ENCODE measurements around the gene SNRPA1.
A peak's percentile ranks its signal among the peaks of the same experiment; 100 is the strongest.

SNRPA1 gene

DNA sequence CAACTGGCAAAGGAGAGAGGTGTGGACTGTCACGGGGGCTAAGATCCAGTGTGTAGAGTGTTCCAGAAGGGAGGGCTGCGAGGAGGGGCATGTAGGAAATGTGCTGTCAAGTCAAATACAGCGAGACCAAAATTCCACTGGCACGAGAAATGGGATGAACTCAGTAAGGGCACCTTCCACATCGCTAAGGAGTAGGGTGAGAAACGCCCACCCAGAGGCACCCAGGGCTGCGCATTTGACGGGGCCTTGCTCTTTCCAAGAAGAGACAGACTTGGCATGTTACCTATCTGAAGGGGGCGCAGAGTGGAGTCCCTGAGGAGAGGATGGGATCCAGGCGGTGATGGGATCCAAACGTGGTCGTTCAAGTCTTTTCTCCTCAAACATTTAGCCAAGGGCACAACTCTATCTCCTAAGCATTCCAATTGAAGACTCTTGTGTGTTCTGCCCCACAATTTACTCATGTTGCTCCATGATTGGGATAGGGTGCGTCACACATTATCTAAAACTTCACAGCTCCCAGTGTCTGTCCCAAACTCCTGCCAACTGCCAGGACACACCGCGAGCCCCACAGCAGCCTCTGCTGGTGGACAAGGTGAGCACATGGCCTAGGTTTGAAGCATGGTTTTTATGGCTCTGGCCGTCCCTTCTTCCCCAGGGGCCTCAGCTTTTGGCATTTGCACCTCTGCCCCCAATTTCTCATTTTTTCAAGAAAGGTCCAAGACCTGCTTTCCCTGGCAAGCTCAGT lies 25.4 kb downstream of the SNRPA1 start:
- H3K36me3 ChIP-seq (ENCODE audit: control insufficient read depth in 2 of 2, insufficient read depth in 2 of 2, low read length in 2 of 2) = peaks cover 37 to 46% of the 10 kb centered on the region in 2 donors
- no peaks in the 10 kb centered on the region for H3K27me3 ChIP-seq (ENCODE audit: control insufficient read depth in 1 of 2, insufficient read depth in 2 of 2, low read length in 2 of 2)
- H3K4me3 ChIP-seq (ENCODE audit: low read length in 2 of 2) = no peak overlapping the region
- H3K9me3 ChIP-seq (ENCODE audit: control insufficient read depth in 2 of 2, low read length in 2 of 2) = no peaks in the 10 kb centered on the region
- no peak overlapping the region for H3K27ac ChIP-seq (ENCODE audit: low read length)
- H3K9ac ChIP-seq (ENCODE audit: low read length in 2 of 2) = no peak overlapping the region
- peaks cover 4% of the 10 kb centered on the region for H3K4me1 ChIP-seq (ENCODE audit: control insufficient read depth, insufficient read depth, low read length)

DNA sequence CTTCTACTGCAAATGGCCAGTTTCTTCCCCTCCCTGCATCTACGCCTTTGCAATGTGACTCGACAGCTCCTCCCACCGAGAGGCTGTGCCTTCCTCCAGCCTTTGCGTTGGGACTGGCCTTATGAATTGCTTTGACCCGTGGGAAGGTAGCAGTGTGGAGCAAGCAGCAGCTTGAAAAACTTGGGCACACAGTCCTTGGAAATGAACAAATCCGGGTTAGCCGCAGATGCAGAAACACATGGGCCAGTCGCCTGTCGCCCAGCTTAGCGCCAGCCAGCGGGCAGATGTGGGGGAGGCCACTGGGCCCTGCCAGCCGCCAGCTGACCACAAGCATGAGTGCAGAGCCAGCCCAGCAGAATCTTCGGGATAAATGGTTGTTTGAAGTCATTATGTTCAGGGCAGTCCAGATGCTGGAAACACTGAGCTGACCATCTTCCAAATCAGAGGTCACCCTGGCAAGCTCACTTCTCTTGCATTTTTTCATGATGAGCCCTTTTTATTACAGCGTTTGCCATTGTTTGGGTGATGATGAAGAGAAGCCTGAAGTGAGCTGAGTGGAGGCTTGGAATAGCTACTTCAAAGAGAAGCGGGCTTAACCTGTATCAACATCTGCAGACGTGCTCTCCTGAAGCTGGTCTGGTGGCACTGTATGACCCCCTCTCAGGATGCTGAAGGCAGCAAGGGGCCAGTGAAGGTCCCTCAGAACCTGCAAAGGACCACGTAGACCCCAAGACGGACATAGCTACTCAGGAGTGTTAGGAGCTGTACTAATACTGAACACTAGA lies 27.5 kb downstream of the SNRPA1 start:
- peaks cover 19 to 25% of the 10 kb centered on the region in 2 donors for H3K36me3 ChIP-seq (ENCODE audit: control insufficient read depth in 2 of 2, insufficient read depth in 2 of 2, low read length in 2 of 2)
- no peak overlapping the region for H3K27ac ChIP-seq (ENCODE audit: low read length)
- peaks cover 4% of the 10 kb centered on the region for H3K4me1 ChIP-seq (ENCODE audit: control insufficient read depth, insufficient read depth, low read length)
- H3K9me3 ChIP-seq (ENCODE audit: control insufficient read depth in 2 of 2, low read length in 2 of 2) = no peaks in the 10 kb centered on the region
- H3K9ac ChIP-seq (ENCODE audit: low read length in 2 of 2) = no peak overlapping the region
- peak overlapping the region in 1 of 2 donors; percentile 22 for H3K4me3 ChIP-seq (ENCODE audit: low read length in 2 of 2)
- no peaks in the 10 kb centered on the region for H3K27me3 ChIP-seq (ENCODE audit: control insufficient read depth in 1 of 2, insufficient read depth in 2 of 2, low read length in 2 of 2)

DNA sequence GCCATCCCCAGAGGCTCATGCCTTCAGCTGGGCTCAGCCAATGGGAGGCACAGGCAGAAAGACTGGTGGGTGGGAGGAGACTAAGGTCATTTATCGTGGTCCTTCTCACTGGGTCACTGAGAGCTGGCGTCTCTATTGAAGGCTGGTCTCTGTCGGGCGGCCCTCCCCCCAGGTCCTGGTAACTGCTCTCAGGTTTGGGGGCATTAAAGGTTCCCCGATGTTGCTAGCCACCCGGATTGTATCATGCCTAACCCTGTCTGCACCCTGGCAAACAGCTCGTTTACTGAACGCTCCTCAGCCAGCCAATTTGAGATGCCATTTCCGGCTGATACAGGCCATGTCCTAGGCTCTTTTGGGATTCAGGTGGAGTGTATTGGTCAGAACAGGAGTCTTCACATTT lies 28.3 kb downstream of the SNRPA1 start:
- Histone ChIP-seq H3K4me1 (ENCODE audit: control insufficient read depth, insufficient read depth, low read length) (peaks cover 4% of the 10 kb centered on the region), H3K27ac (ENCODE audit: low read length) (no peak overlapping the region), H3K9me3 (ENCODE audit: control insufficient read depth in 2 of 2, low read length in 2 of 2) (no peaks in the 10 kb centered on the region), H3K4me3 (ENCODE audit: low read length in 2 of 2) (peak overlapping the region in 1 of 2 donors; percentile 22), H3K9ac (ENCODE audit: low read length in 2 of 2) (no peak overlapping the region), H3K27me3 (ENCODE audit: control insufficient read depth in 1 of 2, insufficient read depth in 2 of 2, low read length in 2 of 2) (no peaks in the 10 kb centered on the region), H3K36me3 (ENCODE audit: control insufficient read depth in 2 of 2, insufficient read depth in 2 of 2, low read length in 2 of 2) (peaks cover 14 to 20% of the 10 kb centered on the region in 2 donors)

DNA sequence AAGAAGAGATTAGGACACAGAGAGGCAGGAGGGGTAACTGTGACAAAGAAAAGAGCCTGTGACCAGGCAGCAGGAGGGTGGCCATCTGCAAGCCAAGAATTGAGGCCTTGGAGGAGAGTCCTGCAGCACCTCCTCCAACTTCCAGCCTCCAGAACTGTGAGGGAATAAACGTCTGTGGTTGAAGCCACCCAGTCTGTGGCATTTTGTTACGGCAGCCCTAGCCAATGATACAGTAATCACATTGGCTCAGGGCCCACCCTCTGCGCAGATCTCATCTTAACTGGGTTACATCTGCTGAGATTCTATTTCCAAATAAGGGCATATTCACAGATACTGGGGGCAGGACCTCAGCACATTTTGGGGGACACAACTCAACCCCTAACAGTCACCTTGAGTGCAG lies 29.0 kb downstream of the SNRPA1 start:
- H3K27me3 ChIP-seq (ENCODE audit: control insufficient read depth in 1 of 2, insufficient read depth in 2 of 2, low read length in 2 of 2) = no peaks in the 10 kb centered on the region
- H3K4me3 ChIP-seq (ENCODE audit: low read length in 2 of 2) = no peak overlapping the region
- H3K4me1 ChIP-seq (ENCODE audit: control insufficient read depth, insufficient read depth, low read length) = peaks cover 4% of the 10 kb centered on the region
- no peak overlapping the region for H3K9ac ChIP-seq (ENCODE audit: low read length in 2 of 2)
- H3K9me3 ChIP-seq (ENCODE audit: control insufficient read depth in 2 of 2, low read length in 2 of 2) = no peaks in the 10 kb centered on the region
- peaks cover 7 to 12% of the 10 kb centered on the region in 2 donors for H3K36me3 ChIP-seq (ENCODE audit: control insufficient read depth in 2 of 2, insufficient read depth in 2 of 2, low read length in 2 of 2)
- no peak overlapping the region for H3K27ac ChIP-seq (ENCODE audit: low read length)

DNA sequence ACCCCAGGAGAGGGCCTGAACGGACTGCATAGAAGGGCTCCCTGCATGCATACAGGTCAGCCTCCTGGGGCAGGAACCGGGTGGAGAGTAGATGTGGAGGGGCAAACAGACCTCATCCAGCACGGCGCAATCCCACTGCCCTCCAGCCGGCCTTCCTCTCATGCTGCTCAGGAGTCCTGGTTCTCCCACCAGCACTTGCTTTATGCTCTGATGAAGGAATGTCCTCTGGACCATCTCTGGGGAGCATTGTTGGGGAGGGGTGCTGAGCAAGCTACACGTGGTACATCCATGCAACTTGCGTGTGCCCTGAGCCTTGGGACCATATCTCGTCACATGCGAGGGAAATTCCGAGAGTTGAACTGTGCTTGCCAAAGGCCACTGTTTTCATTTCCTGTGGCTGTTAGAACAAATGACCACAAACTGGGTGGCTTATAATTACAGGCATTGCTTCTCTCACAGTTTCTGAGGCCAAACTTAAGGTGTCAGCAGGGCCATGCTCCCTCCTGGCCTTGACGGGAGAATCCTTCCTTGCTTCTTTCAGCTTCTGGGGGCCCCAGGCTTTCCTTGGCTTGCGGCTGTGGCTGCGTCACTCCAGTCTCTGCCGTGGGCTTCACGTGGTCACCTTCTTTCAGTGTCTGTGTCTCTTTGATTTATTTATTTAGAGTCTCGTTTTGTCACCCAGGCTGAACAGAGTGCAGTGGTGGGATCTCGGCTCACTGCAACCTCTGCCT lies 30.0 kb downstream of the SNRPA1 start:
- Histone ChIP-seq H3K4me1 (ENCODE audit: control insufficient read depth, insufficient read depth, low read length) (peaks cover 4% of the 10 kb centered on the region), H3K27me3 (ENCODE audit: control insufficient read depth in 1 of 2, insufficient read depth in 2 of 2, low read length in 2 of 2) (no peaks in the 10 kb centered on the region), H3K9me3 (ENCODE audit: control insufficient read depth in 2 of 2, low read length in 2 of 2) (no peaks in the 10 kb centered on the region), H3K9ac (ENCODE audit: low read length in 2 of 2) (no peak overlapping the region), H3K27ac (ENCODE audit: low read length) (no peak overlapping the region), H3K36me3 (ENCODE audit: control insufficient read depth in 2 of 2, insufficient read depth in 2 of 2, low read length in 2 of 2) (peaks cover 0 to 5% of the 10 kb centered on the region in 2 donors), H3K4me3 (ENCODE audit: low read length in 2 of 2) (no peak overlapping the region)

DNA sequence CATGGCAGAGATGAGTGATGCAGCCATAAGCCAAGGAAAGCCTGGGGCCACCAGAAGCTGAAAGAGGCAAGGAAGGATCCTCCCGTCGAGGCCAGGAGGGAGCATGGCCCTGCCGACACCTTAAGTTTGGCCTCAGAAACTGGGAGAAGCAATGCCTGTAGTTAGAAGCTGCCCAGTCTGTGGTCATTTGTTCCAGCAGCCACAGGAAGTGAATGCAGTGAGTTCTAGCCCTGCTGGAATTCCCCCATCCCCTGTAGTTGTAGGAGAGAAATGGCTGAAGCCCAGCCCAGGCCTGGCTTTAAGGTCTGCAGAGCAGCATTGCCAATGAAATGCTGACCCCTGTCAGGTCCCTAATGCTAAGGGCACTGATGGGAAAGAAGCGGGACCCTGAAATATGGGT lies 31.0 kb downstream of the SNRPA1 start:
- Histone ChIP-seq H3K36me3 (ENCODE audit: control insufficient read depth in 2 of 2, insufficient read depth in 2 of 2, low read length in 2 of 2) (peaks cover 0 to under 1% of the 10 kb centered on the region in 2 donors), H3K9me3 (ENCODE audit: control insufficient read depth in 2 of 2, low read length in 2 of 2) (no peaks in the 10 kb centered on the region), H3K9ac (ENCODE audit: low read length in 2 of 2) (no peak overlapping the region), H3K4me1 (ENCODE audit: control insufficient read depth, insufficient read depth, low read length) (peaks cover 4% of the 10 kb centered on the region), H3K27ac (ENCODE audit: low read length) (no peak overlapping the region), H3K27me3 (ENCODE audit: control insufficient read depth in 1 of 2, insufficient read depth in 2 of 2, low read length in 2 of 2) (no peaks in the 10 kb centered on the region), H3K4me3 (ENCODE audit: low read length in 2 of 2) (no peak overlapping the region)

DNA sequence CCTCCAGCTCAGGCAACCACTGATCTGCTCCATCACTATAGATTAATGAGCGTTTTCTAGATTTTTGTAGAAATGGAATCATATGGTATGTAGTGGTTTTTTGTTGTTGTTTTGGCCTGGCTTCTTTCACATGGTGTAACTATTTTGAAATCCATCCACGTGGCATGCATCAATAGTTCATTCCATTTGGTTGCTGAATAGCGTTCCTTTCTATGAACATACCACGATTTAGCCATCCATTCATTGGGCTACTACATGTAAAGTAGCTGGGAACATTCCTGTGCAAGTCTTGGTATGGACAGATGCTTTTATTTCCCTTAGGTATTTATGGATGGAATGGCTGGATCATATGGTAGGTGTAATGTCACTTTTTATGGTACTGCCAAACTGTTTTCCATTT lies 32.5 kb downstream of the SNRPA1 start:
- H3K4me1 ChIP-seq (ENCODE audit: control insufficient read depth, insufficient read depth, low read length) = peaks cover 4% of the 10 kb centered on the region
- H3K9me3 ChIP-seq (ENCODE audit: control insufficient read depth in 2 of 2, low read length in 2 of 2) = no peaks in the 10 kb centered on the region
- H3K4me3 ChIP-seq (ENCODE audit: low read length in 2 of 2) = no peak overlapping the region
- no peak overlapping the region for H3K9ac ChIP-seq (ENCODE audit: low read length in 2 of 2)
- H3K27ac ChIP-seq (ENCODE audit: low read length) = no peak overlapping the region
- no peaks in the 10 kb centered on the region for H3K36me3 ChIP-seq (ENCODE audit: control insufficient read depth in 2 of 2, insufficient read depth in 2 of 2, low read length in 2 of 2)
- H3K27me3 ChIP-seq (ENCODE audit: control insufficient read depth in 1 of 2, insufficient read depth in 2 of 2, low read length in 2 of 2) = no peaks in the 10 kb centered on the region

DNA sequence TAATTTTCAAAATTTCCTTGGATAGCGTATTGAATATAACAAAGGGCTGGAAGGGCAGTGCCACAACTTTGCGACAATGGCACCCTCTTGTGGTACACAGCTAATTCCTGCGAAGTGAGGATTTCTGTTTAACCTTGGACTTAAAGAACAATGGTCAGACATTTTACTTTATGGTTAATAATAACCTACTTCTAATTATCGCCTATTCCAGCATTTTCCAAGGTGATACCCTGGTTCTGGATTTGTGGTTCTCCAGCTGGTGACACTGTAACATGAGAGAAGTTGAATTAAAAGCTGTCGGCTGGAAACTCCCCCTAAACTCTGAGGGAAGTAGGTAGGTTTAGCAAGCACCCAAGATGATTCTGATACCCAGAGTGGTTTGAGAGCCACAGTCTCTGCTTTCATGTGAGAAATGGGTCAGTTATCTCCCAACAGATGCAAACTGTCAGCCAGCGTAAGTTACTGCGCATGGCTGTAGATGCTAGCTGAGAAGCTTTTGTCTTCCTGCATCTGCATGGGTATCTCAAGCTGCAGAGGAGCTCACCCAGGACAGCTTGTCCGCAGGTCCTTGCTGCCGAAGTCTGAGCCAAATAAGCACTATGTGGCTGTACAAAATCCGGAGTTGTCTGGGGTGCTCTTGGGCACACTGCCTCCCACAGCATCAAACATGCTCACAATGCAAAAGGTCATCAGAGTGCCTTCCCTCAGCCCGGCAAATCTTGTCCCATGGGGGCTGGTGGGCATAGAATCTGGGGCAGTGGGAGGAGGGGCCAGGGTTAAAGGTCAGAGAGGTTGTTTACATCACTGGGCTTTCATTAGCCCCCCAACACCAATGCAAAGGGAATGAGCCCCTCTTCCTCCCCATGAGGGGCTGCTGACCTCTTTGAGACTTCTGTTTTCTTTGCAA lies 36.6 kb downstream of the SNRPA1 start:
- H3K27me3 ChIP-seq (ENCODE audit: control insufficient read depth in 1 of 2, insufficient read depth in 2 of 2, low read length in 2 of 2) = no peaks in the 10 kb centered on the region
- no peak overlapping the region for H3K4me3 ChIP-seq (ENCODE audit: low read length in 2 of 2)
- no peak overlapping the region for H3K27ac ChIP-seq (ENCODE audit: low read length)
- peaks cover 4% of the 10 kb centered on the region for H3K4me1 ChIP-seq (ENCODE audit: control insufficient read depth, insufficient read depth, low read length)
- peak overlapping the region in 1 of 2 donors; percentile 29 for H3K9ac ChIP-seq (ENCODE audit: low read length in 2 of 2)
- H3K9me3 ChIP-seq (ENCODE audit: control insufficient read depth in 2 of 2, low read length in 2 of 2) = no peaks in the 10 kb centered on the region
- no peaks in the 10 kb centered on the region for H3K36me3 ChIP-seq (ENCODE audit: control insufficient read depth in 2 of 2, insufficient read depth in 2 of 2, low read length in 2 of 2)

DNA sequence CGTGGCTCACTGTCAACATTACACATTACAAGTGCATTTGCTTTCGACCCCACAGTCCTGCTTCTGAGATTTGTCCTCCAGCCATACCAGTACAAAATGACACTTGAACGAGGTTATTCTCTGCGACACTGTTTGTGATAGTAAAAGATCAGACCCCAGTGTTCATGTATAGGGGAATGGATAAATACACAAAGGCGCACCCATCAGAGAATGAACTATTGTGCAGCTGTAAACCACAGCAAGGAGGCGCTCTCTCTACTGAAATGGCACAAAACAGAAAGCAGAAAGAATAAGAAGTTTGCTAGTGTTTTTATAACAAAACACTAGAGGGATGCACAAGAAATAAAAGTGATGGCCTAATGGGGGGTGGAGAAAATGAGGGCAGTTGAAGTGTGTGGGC lies 38.3 kb downstream of the SNRPA1 start:
- no peak overlapping the region for H3K9ac ChIP-seq (ENCODE audit: low read length in 2 of 2)
- H3K27me3 ChIP-seq (ENCODE audit: control insufficient read depth in 1 of 2, insufficient read depth in 2 of 2, low read length in 2 of 2) = no peaks in the 10 kb centered on the region
- no peak overlapping the region for H3K4me3 ChIP-seq (ENCODE audit: low read length in 2 of 2)
- peaks cover 4% of the 10 kb centered on the region for H3K4me1 ChIP-seq (ENCODE audit: control insufficient read depth, insufficient read depth, low read length)
- no peaks in the 10 kb centered on the region for H3K9me3 ChIP-seq (ENCODE audit: control insufficient read depth in 2 of 2, low read length in 2 of 2)
- no peaks in the 10 kb centered on the region for H3K36me3 ChIP-seq (ENCODE audit: control insufficient read depth in 2 of 2, insufficient read depth in 2 of 2, low read length in 2 of 2)
- no peak overlapping the region for H3K27ac ChIP-seq (ENCODE audit: low read length)
